GM18507 (cell line): ENCODE results near the gene CTSF.
"Not testable (repeated sequence)": the region's sequence is repeated elsewhere in the genome, so short reads cannot be mapped to it uniquely, and the experiment has no call there.

Experiments
- DNase-seq: peaks from one replicate; pipeline ENCODE4 v3.0.0; 2011; ENCODE audit warnings: low read depth; ENCODE audit not compliant: insufficient read length; ENCODE audit errors: extremely low spot score
- FAIRE-seq: peaks from 2 replicates; lab custom pipeline; 2011; peaks lifted over from hg19 to GRCh38; lab: Jason Lieb, UNC

The CTSF gene

GRCh38 chr11:66591175-66591574 lies 22.8 kb upstream of the CTSF start:
- DNase-seq, result no peak
- no peak for FAIRE-seq

DNA sequence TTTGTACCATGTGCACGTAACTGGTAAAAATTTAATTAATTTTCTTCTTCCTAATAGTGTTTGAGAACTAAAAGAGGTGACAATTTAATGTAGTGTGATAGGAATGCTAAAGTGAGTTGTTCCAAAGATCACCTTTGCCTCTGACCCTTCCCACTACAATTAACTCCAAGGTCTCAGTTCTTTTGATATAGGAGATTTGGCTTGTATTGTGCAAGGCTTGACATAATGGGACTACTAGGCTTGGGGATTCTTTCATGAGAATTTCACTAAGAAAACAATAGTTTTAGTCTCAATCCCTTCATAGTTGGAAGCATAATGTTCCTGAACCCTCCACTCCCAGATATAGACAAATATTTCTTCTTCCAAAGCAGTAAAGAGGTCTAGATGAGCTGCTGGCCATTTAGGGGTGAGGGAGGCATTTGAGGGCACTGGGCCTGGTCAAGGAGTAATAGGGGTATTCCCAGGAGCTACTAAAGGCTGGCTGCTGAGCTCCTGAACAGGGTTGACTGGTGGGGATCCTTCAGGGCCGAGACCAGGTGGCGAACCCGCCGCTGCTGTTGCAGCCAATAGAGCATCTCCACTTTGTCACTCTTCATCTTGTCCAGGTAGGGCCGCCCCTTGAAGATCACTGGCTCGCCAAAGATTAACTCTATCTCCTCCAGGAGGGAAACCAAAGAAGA lies 21.7 kb upstream of the CTSF start:
- DNase-seq, result no peak
- no peak for FAIRE-seq

DNA sequence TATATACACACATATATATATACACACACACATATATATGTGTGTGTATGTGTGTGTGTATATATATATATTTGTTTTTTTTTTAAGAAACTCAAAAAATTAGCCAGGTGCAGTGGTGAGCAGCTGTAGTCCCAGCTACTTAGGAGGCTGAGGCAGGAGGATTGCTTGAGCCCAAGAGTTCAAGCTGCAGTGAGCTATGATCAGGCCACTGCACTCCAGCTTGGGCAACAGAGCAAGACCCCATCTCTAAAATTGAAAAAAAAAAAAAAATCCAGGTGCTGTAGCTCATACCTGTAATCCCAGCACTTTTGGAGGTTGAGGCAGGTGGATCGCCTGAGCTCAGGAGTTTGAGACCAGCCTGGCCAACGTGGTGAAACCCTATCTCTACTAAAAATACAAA lies 20.9 kb upstream of the CTSF start:
- FAIRE-seq, DNase-seq: not testable (repeated sequence)

DNA sequence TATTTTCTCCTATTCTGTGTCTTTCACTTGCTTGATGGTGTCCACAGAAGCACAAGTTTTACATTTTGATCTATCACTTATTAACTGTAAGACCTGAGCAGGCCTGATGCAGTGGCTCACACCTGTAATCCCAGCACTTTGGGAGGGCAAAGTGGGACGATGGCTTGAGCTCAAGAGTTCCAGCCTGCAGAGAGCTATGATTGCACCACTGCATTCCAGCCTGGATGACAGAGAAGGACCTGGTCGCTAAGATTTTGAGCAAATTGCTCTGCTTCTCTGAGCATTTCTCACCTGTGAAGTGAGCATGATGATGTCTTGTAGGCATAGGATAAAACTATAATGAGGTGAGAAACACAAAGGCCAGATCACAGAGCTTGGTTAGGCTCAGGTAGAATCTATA lies 17.7 kb upstream of the CTSF start:
- no peak for FAIRE-seq
- DNase-seq, result no peak

- not testable (repeated sequence) for FAIRE-seq
Measured at GRCh38 chr11:66585447-66585846, 17.0 kb upstream of the CTSF start.

GRCh38 chr11:66582565-66583147 lies 14.2 kb upstream of the CTSF start:
- not testable (repeated sequence) for DNase-seq, FAIRE-seq

More at GRCh38 chr11:66585447-66585846, 17.0 kb upstream of the CTSF start:
- DNase-seq, result not testable (repeated sequence)

- no peak for FAIRE-seq
- no peak for DNase-seq
Measured at GRCh38 chr11:66581261-66581660, 12.9 kb upstream of the CTSF start.

GRCh38 chr11:66580803-66581202 lies 12.4 kb upstream of the CTSF start:
- no peak for DNase-seq
- FAIRE-seq, result no peak

GRCh38 chr11:66579017-66579606 lies 10.7 kb upstream of the CTSF start:
- FAIRE-seq (peak; percentile 41), DNase-seq (peak; percentile 70)

GRCh38 chr11:66570850-66571180 lies 2.4 kb upstream of the CTSF start:
- FAIRE-seq, result no peak
- DNase-seq, result no peak

DNA sequence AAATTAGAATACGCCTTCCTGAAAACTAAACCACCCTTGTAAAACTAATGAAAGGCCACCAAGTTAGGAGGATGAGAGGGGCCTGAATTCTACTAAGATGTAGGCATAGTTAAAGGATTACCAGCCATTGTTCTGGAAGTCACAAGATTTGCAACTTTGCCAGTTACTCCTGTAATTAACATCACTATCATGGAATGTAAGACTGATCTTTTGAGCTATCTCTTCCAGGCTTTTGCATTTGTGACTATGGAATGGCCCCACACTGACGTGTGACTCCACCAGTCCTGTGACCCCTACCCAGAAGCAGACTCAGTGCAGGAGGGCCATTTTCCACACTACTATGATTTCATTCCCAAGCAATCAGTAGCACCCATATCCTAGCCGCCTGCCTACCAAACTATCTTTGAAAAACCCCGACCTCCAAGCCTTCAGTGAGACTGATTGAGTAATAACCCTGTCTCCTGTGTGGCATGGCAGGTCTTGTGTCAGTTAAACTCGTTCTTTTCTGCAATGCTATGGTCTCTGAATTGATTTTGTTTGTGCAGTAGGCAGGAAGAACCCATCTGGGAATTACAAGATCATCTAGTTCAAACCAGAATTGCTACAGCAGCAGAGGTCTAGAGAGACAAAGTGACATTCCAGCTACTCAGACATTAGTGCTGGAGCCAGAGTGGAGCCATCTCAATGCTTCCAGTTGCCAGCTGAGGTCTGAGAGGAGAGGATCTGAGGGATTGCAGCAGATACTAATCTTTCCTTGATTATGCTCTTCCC lies 1.9 kb upstream of the CTSF start:
- DNase-seq (no peak), FAIRE-seq (no peak)

DNA sequence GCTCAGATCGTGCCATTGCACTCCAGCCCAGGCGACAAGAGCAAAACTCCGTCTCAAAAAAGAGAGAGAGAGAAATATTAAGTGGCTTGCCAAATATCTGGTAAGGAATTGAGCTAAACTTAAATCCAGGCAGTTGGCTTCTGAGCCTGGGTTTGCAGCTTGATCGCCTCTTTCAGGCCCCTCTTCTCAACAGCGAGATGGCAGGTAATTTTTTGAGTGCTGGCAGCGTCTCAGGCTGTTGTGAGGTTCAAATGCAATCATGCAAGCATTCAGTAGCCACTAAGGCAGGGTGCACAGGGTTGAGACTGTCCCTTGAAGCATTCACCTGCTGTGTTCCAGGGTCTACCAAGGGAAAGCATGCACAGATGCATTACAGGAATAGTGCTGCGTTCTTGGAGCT lies 670 bp upstream of the CTSF start:
- FAIRE-seq, result no peak
- no peak for DNase-seq

DNA sequence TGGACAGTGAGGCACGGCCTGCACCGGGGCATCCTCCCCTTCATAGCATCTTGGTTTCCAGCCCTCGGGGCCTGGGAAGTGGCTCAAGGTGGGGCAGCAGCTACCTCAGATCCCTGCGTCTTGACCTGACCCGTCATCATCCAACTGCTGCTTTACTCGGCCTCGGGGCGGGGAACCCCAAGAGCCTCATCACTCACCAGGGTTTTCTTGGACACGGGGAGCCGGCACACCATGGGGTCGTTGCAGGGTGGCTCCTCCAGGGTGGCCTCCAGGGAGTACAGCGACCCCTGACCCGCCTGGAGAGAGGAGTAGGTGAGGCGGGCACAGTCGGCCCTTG lies 651 bp downstream of the CTSF start:
- DNase-seq, result no peak
- FAIRE-seq, result no peak

GRCh38 chr11:66566221-66566620 lies 2.2 kb downstream of the CTSF start:
- FAIRE-seq, result no peak
- no peak for DNase-seq

- FAIRE-seq (no peak), DNase-seq (no peak)
Measured at GRCh38 chr11:66564984-66565383, 3.4 kb downstream of the CTSF start.

DNA sequence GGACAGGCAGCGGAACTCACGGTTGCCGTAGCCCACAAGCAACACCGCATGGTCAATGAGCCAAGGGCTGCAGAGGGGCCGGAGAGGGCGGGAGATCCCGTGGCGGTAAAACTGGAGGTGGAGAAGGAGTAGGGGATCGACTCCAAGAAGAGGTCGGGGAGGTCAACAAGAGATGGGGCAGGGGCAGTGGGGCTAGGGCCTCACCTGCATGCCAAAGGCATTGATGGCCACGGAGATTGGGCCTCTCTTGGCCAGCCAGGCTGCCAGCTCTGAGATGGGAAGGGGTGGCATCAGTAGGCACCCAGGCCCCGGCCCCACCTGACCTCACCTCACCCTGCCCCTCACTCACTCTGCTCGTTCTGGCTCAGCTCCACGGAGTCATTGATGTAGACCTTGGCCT lies 3.9 kb downstream of the CTSF start:
- no peak for FAIRE-seq
- no peak for DNase-seq

GRCh38 chr11:66563832-66564231 lies 4.6 kb downstream of the CTSF start:
- DNase-seq (no peak), FAIRE-seq (no peak)

- FAIRE-seq, result no peak
- DNase-seq, result no peak
Measured at GRCh38 chr11:66562907-66563583, 5.4 kb downstream of the CTSF start.

DNA sequence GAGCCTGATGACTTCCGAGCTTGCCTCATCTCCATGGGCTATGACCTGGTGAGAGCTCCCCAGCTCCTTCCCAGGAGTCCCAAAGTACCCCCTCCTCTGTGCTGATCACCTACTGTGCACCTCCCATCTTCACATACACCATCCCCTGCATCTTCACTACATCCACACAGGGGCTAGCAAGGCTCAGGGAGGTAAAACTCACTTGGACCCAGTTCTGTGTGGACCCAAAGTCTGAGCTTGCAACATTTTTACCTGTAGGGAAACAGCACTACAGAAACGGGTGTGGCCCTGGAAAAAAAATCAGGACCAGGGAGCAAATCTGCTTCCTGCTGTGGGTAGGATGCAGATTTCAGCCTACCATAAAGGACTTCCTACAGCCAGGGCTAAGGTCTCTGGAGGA lies 6.1 kb downstream of the CTSF start:
- DNase-seq, result no peak
- FAIRE-seq, result no peak

DNA sequence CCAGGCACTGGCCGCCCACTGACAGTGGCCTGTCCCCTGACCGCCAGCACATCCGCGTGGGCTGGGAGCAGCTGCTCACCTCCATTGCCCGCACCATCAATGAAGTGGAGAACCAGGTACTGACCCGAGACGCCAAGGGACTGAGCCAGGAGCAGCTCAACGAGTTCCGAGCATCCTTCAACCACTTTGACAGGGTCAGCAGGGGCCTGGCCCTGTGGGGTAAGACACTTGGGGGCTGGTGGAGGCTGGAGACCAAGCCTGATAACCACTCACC lies 6.5 kb downstream of the CTSF start:
- DNase-seq, result no peak
- FAIRE-seq, result no peak
